Stimulated activated CD8-positive, alpha-beta memory T cell treated with anti-CD3 and anti-CD28 coated beads, Interleukin-12 subunit alpha, Interleukin-12 subunit beta, amount 100 ng/mL, for 1 hour (primary cell): ENCODE results near the gene RMC1.
"Not testable (repeated sequence)": the region's sequence is repeated elsewhere in the genome, so short reads cannot be mapped to it uniquely, and the experiment has no call there.

ENCODE experiments used
- DNase-seq: peaks from one replicate; pipeline ENCODE4 v3.0.0-alpha.2; 2020; ENCODE audit warnings: low read depth

RMC1 gene

DNA sequence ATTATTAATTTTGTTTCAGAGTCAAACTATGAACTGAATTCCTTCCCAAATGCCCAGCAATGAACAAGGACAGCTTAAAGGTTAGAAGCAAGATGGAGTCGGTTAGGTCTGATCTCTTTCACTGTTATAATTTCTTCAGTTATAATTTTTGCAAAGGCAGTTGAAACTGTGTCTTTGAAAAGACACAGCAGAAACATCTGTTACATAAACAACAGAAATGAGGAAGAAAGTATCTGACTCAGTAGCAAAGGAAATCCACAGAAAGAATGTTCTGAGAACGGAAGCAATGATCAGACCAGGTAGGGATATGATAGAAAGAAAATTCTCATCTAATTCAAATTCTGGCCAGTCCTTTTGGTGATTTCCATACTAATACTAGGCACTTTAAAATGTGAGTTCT lies 5.2 kb upstream of the RMC1 start:
- no peak for DNase-seq

DNA sequence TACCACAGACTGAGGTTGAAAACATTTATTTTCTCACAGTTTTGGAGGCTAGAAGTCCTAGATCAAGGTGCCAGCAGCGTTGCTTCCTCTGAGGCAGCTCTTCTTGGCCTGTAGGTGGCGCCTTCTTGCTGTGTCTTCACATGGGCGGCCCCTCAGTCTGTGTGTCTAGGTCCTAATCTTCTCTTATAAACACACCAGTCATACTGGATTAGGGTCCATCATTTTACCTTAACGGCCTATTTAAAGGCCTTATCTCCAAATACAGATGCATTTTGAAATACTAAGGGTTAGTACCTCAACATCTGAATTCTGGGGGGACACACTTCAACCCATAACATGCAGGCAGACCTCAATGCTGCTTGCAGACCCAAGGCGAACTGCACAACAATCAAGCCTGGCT lies 4.4 kb upstream of the RMC1 start:
- DNase-seq: peak; percentile 54

DNA sequence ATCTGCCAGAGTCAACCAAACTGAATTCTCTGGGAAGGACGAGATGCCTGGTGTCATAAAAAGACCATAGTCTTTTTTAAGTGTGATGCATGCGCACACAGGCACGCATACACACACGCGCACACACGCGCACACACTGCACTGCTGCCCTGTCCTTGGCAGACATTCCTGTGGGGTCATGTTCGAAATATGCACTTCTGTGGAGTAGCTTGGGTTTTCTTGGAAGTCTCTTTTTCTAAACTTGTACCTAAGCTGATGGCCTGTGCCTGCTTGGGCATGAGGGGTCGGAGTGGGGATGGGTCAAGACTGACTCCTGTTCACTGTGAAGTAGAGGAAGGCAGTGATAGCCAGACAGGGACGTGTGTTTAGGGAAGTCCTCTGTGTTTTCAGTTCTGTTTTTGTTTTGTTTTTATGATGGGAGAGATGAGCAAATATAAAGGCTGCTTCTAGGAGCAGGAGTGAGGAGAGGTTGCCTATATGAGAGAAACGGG lies 4.0 kb upstream of the RMC1 start:
- no peak for DNase-seq

DNA sequence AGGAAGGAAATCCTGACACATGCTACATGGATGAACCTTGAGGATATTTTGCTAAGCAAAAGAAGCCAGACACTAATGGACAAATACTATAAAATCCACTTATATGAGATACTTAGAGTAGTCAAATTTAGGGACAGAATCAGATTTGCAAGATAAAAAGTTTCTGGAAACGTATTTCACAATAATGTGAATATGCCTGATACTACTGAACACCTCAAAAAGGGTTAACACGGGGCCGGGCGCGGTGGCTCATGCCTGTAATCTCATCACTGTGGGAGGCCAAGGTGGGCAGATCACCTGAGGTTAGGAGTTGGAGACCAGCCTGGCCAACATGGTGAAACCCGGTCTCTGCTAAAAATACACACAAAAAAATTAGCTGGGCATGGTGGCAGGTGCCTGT lies 1.7 kb upstream of the RMC1 start:
- no peak for DNase-seq

DNA sequence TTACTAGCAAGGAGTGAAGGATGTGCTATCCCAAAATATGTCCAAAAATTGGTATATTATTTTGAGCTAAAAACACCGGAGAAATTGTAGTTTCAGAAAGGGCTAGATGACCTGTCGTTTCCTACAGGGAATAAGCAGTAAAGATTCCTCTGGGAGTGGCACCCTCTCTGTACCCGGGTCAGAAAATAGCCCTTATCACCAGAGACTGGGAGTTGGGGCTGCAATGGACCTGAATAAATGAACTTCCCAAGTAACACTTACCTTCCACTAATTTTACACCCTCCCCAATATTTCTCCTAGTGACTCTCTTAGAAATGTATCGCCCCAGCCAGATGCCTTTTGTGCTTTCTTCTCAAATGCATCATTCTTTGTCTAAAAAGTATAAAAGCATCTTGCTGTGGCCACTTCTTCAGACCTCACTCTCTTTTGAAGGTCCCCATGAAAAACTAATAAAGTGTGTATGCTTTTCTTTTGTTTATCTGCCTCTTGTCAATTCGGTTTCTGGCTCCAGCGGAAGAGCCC lies 734 bp upstream of the RMC1 start:
- no peak for DNase-seq

DNA sequence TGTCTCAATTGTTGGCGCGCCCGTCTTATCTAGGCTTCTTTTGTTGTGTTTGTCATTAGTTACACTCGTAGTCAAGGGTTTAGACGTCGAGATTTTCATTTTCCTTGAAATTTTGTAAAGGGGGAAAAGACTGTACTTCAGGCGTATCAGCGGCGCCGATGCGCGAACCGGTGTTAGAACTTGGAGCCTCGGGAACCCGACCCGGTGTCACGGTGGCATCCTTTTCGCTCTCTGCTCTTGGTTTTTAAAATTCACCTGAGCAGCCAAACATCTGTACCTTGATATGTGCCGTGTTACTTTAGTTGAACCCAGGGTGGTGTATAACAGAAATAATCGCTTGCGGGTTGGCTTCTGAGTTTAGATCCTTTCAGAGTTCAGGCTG lies 643 bp downstream of the RMC1 start:
- no peak for DNase-seq

DNA sequence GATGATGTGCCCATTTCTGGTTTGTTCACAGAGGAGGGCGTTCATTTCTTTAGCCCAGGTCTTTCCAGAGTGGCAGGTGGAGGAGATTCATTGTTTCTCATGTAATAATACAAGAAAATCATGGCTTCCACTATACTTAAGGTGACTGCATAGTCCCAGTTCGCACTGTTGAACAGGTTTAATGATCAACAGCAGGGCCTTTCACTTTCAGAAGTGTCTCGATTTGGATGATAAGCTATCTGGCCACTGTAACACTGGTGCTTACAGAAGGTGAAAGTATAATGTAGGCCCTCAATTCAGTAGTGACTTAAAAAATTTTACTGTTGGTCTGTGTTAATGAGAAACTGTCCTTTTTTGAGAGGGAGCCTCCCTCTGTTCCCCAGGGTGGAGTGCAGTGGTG lies 1.4 kb downstream of the RMC1 start:
- no peak for DNase-seq

DNA sequence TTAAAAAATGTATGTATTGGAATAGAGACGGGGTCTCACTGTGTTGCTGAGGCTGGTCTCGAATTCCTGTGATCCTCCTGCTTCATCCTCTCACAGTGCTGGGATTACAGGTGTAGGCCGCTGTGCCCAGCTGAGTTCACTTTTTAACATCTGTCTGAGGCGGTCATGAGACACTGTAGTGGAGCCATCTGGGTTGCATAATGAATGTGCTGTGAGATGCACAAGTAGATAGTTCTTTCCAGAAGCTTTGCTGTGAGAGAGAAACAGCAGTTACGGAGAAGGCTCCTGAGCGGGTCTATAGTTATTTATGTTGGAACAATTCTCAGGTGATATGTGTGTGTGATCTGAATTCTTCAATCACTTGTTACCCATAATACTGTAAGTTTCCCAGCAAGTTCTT lies 3.1 kb downstream of the RMC1 start:
- no peak for DNase-seq

DNA sequence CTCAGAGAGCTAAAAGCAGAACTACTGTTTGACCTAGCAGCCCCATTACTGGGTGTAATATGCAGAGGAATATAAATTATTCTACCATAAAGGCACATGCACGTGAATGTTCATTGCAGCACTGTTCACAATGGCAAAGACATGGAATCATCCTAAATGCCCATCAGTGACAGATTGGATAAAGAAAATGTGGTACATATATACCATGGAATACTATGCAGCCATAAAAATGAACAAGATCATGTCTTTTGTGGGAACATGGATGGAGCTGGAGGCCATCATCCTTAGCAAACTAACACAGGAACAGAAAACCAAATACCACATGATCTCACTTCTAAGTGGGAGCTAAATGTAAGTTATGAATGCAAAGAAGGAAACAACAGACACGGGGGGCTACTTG lies 7.6 kb downstream of the RMC1 start:
- not testable (repeated sequence) for DNase-seq

DNA sequence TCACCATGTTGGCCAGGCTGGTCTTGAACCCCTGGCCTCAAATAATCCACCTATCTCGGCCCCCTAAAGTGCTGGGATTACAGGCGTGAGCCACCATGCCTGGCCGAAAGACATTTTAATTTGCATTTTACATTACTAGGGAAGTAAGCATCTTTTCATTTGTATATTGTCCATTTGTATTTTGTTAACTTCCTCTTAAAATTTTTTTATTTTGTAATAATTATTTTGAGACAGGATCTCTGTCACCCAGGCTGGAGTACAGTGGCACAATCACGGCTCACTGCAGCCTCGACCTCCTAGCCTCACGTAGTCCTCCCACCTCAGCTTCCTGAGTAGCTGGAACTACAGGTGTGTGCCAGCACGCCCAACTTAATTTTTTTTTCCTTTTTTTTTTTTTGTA lies 8.9 kb downstream of the RMC1 start:
- DNase-seq: not testable (repeated sequence)

DNA sequence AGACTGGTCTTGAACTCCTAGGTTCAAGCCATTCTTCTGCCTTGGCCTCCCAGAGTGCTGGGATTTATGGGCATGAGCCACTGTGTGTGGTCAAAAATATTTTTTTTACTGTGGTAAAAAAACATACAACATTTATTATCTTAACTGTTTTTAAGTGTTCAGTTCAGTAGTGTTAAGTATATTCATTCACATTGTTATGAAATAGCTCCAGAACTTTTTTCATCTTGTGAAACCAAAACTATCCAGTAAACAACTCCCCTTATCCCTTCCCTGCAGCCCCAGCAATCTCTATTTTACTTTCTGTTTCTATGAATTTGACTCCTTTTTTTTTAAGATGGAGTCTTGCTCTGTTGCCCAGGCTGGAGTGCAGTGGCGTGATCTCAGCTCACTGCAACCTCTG lies 9.3 kb downstream of the RMC1 start:
- DNase-seq: no peak

DNA sequence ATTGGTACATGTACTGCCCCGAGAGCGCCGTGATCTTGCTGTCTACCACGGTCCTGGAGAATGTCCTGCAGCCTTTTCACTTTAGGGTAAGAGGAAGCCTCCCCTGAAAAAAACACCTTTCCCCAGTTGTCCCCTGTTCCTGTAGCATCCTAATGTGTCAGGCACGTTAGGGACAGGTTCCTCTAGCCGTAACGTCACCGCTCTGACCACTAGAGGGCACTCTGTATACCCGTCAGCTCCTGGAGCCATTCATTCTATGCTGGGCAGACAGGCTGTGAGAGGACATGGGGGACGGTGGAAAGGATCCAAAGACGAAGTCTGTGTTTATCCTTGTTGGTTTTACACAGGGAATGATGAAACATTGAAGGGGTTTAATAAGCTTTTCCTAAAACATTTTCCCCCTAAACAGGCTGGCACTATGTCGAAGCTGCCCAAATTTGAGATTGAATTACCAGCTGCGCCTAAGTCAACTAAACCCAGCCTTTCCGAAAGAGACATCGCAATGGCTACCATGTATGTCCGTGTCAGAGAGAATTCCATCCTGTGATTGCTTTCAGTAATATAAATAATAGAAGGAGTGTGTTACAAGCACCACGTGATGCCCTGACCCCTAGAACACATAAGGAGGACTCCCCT lies 12.7 kb downstream of the RMC1 start:
- peak; percentile 63 for DNase-seq

DNA sequence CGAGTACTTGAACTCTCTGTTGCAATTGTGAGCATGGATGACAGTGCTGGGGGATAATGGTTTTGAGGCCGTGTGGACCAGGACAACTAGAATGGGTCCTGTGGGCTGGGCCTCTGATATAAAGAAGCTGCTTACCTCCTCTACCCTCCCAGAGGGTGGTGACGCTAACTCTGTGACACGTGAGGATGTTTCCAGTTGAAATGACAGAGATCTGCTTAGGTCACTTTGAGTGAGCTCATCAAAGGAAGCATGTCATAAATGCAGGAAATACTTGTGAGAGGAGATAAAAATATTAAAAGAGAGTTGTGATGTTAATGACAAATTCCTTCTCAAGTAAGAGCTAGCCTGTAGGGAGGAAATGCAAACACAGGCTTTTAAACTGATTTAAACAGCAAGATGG lies 16.4 kb downstream of the RMC1 start:
- DNase-seq: no peak

DNA sequence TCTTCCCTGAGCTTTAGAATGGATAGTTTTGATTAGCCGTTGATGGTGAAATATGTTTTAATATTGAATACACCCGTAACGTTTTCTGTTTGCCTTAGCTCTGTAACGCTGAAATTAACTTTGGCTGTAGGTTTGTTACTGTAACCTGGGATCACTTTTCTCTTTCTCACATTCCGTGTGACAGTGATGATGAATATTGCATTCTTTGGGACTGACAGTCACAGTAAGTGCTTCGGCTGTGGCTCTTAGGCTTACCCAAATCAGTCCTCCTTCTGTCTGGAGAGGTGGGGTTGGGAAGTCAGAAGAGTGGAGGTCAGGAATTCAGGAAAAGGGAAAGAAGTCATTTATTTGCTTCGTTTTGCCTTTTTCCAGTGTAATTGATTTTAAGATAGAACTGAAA lies 18.0 kb downstream of the RMC1 start:
- no peak for DNase-seq

DNA sequence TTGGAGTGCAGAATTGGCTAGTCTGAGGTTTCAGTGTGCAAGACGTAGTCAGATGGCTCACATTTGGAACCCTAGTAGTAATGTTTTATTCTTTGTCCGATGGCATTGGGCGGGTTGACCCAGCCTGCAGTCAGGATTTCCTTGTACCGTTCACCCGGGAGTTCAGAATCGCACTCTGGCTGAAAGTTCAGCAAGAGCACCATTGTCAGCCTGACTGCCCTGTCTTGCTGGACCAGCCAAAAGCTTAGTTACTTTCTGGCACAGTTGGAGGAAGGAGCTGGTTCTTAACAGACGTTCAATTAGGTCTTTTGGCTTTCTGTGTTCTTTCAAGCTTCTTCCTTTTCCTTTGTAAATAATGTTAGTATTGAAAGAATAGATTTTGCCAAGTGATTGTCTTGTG lies 18.6 kb downstream of the RMC1 start:
- no peak for DNase-seq

DNA sequence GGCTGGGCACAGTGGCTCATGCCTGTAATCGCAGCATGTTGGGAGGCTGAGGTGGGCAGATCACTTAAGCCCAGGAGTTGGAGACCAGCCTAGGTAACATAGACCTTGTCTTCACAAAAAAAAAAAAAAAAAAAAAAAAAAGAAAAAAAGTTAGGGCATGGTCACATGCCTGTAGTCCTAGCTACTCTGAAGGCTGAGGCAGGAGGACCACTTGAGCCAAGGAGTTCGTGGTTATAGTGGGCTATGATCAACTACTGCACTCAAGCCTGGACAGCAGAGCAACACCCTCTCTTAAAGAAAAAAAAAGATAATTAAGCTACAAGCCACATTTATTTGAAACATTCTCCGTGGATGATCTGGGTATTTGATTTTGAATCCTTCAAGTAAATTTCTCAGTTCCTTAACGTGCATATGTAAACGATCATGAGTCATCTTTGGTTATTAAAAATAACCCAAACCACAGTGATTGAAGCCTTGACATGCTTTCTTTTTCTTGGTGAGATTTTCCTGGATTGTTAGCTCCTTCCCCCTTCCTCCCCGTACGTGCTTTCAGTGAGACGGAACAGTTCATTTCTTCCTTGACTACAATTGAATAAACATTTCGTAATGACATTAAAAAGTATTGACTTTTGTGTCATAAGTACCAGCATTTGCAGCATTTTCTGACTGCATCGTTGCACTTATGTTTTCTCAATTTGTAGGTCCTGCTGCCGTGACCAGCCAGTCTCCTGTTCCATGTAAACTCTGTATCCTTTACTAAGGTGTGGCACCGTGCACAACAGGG lies 20.3 kb downstream of the RMC1 start:
- no peak for DNase-seq

DNA sequence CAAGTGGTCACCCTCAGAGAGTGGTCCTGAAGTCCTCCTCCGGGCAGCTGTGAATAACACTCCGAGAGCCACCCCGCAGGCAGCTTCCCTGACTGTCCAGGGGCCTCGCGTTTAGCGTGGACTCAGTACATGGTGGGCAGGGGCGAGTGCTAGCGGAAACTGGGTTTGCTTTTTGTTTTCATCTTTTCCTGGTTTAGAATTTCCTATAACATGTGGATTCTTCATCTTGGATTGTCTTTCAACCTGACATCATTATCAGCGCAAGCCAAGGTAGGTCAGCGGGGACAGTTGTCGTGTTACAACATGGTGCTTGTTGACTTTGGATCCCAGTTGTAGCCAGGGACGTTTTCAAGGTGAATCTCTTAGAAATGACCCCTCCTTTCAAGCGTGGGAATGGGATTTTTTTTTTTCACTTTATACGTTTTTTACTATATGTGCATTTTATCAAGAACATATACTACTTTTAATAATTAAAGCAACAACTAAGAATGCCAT lies 20.9 kb downstream of the RMC1 start:
- no peak for DNase-seq

DNA sequence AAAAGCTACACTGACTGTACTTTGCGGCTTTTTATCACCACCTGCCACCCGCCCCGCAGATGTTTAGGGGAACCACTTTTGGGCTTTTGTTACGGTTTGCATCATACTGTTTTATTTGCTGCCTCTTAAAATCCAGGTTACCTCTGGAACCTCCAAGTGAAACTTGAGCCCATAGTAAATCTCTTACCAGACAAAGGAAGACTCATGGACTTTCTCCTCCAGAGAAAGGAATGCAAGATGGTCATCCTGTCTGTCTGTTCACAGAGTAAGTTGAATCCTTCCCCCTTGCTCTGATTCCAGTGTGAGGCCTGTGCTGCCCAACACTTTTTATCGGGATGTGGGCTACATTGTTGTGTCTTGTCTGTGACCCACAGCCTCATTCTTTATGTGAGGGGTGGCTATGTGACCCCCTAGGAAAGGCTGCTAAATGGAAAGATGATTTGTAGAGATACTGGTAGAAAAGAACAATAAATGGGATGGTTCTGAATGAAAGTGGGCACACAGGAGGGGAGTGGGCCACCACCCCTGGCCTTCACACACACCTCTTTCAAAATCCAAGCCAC lies 23.3 kb downstream of the RMC1 start:
- DNase-seq: no peak

DNA sequence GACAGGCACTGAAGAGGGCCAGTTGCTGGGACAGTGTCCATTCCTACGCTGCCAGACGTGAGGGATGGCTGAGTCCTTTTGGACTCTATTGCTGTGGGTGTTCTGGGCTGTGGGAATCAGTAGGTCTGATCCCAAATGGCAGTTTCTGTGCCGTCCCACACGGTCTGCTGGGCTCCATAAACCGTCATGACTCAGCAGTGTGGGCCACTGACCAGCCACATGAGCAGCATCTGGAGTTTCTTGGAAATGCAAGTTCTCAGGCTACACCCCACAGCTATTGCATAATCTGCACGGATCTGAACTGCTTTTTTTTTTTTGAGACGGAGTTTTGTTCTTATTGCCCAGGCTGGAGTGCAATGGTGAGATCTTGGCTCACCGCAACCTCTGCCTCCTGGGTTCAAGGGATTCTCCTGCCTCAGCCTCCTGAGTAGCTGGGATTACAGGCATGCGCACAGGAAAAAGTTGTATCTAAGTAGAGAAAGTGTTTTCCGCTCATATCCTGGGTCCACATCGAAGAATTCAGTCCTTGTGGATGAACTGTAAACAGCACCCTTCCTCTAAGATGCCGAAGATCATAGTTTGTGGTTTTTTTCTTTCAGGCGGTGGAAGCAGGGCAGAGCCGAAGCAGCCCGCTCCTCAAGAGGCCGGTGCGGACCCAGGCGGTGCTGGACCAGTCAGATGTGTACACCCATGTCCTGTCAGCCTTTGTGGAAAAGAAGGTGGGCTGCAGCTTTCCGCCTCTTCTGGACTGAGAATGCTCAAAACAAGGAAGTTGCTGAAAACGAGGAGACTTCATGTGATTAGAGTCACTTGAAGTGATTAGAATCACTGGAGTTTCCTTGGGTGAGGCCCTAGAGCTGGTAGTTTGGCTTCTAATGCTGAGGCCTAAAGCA lies 25.5 kb downstream of the RMC1 start:
- no peak for DNase-seq

DNA sequence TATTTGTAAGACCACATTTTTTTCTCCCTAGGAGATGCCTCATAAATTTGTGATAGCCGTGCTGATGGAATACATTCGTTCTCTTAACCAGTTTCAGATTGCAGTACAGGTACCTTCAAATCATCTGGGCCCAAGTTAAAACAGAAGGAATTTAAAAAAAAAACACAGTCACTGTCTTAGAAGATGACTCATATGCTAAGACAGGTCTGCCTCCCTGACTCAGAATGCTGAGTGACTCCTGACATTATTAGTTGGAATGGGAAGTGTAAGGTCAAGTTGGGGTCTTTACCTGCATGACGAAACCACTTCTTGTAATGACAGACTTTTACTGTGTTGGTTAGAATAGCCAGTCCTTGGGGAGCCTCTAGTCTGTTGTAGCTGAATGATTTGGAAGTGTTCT lies 26.3 kb downstream of the RMC1 start:
- DNase-seq: no peak

DNA sequence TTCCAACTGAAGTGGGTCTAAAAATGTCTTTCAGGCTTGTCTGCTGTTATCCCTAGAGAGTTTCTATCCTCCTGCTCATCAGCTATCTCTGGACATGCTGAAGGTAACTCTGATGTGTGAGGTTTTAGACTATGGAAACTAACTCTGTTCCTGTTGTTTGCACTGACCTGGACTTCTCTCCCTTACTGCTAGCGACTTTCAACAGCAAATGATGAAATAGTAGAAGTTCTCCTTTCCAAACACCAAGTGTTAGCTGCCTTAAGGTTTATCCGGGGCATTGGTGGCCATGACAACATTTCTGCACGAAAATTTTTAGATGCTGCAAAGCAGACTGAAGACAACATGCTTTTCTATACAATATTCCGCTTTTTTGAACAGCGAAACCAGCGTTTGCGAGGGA lies 26.9 kb downstream of the RMC1 start:
- no peak for DNase-seq

DNA sequence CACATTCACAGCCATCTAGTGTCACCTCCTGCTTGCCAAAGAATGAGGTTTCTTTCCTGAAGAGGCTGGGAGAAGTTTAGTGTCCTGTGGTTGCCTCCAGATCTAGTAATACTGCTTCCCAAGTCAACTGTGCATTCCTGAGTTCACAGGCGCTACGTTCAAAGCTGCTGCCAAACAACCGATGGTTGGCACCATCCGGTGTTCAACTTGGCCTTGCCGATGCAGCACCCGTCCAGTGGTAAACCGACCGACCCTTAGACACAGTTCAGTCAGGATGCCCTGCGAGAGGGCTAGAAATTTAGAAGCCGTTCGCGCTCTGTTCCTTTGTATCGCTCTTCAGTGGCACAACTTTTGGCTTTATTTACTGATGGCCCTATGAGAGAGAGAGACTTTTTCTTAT lies 28.6 kb downstream of the RMC1 start:
- DNase-seq: no peak
